HG02973 (cell line): ENCODE data around the gene IER2.
"Not testable (repeated sequence)": the region's sequence is repeated elsewhere in the genome, so short reads cannot be mapped to it uniquely, and the experiment has no call there.

Experiments
- ATAC-seq: cut with Tn5 transposase; IDR thresholded peaks from one replicate; pipeline ENCODE4 v1.9.1; 2021; ENCODE audit warnings: moderate library complexity; ENCODE audit not compliant: unreplicated experiment

The IER2 gene

GRCh38 chr19:13162724-13163608, 12.8 kb downstream of the IER2 start:
- ATAC-seq = no peak

GRCh38 chr19:13163609-13164342, 13.6 kb downstream of the IER2 start:
- ATAC-seq = no peak

- no peak for ATAC-seq
Observed at GRCh38 chr19:13164343-13165161, 14.3 kb downstream of the IER2 start.

- ATAC-seq = no peak
Observed at GRCh38 chr19:13165162-13165997, 15.2 kb downstream of the IER2 start.

GRCh38 chr19:13166151-13166550, 15.9 kb downstream of the IER2 start:
- not testable (repeated sequence) for ATAC-seq

- ATAC-seq = no peak
Observed at GRCh38 chr19:13169769-13170168, 19.6 kb downstream of the IER2 start.

- no peak for ATAC-seq
Observed at GRCh38 chr19:13171146-13171545, 20.9 kb downstream of the IER2 start.

- no peak for ATAC-seq
Observed at GRCh38 chr19:13172346-13173138, 22.3 kb downstream of the IER2 start.

GRCh38 chr19:13173139-13173737, 23.0 kb downstream of the IER2 start:
- no peak for ATAC-seq

- no peak for ATAC-seq
Observed at GRCh38 chr19:13176345-13176744, 26.1 kb downstream of the IER2 start.

GRCh38 chr19:13177584-13177983, 27.4 kb downstream of the IER2 start:
- ATAC-seq = not testable (repeated sequence)

GRCh38 chr19:13178291-13178690, 28.1 kb downstream of the IER2 start:
- not testable (repeated sequence) for ATAC-seq

GRCh38 chr19:13181747-13182388, 31.7 kb downstream of the IER2 start:
- ATAC-seq = no peak

GRCh38 chr19:13184926-13185325, 34.7 kb downstream of the IER2 start:
- not testable (repeated sequence) for ATAC-seq

GRCh38 chr19:13185763-13186657, 35.8 kb downstream of the IER2 start:
- ATAC-seq = not testable (repeated sequence)

- not testable (repeated sequence) for ATAC-seq
Observed at GRCh38 chr19:13186688-13187087, 36.5 kb downstream of the IER2 start.

GRCh38 chr19:13187419-13187818, 37.2 kb downstream of the IER2 start:
- no peak for ATAC-seq

GRCh38 chr19:13189600-13189999, 39.4 kb downstream of the IER2 start:
- no peak for ATAC-seq
